ENCODE measurements around the gene MLF2. TPM values are rescaled to one million over a fixed set of nuclear protein-coding genes. Genes with fewer than 3 reads are reported as not detected.

Gene MLF2
- total RNA-seq, 2 experiments from 2014 or later = 142 to 144 TPM

DNA sequence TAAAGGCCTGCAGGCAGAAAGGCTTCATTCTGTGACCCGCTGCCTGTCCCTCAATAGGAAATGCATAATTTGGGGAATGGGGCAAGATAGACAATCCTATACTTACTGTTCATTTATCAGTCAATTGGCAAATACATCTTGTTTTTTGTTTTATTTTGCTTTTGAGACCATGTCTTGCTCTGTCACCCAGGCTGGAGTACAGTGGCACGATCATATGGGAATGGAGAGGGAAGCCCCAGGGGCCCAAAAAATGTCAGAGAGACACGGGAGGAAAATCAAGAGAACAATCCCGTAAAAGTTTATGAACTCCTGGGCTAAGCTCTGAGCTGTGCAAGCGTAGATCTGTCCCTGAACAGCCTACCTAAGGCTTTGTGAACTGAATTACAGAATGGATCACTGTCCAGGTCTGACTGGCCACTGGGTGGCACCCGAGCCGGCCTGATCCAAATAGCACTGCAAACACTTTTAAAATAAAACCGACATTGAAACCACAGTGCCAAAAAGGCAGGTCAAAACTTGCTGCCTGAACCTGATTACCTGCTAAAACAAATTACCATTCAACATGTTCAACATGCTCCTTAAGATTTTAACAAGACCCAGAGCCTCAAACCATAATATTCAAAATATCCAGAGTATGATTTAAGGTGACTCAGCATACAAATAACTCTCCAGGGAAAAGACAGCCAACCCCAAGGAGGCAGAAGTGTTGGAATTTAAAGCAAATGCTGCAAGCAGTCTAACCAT lies 17.3 kb downstream of the MLF2 start:
- peak; percentile 72 for DNase-seq
- ATAC-seq = peak; percentile 81
- peaks cover 6% of the 10 kb centered on the region for H3K4me1 Mint-ChIP-seq
- CTCF ChIA-PET = interaction anchor here (0.7 to 1.1 kb wide), 3 partner anchors 18 to 100 kb away, joined by 3 read pairs; no protein-coding TSS in a partner anchor
- intact Hi-C loops (cut with DNase I, micrococcal nuclease) = loop anchor here (1.0 kb wide), 2 partner anchors 44 to 90 kb away; no protein-coding TSS in a partner anchor
- H3K36me3 Mint-ChIP-seq (ENCODE audit: low read depth) = peaks cover 5% of the 10 kb centered on the region
- H3K4me3 Mint-ChIP-seq = no peak overlapping the region
- H3K9me3 Mint-ChIP-seq (ENCODE audit: low read depth) = no peaks in the 10 kb centered on the region
- POLR2A ChIA-PET = no interaction called here
- H3K27me3 Mint-ChIP-seq = no peaks in the 10 kb centered on the region
- no peak overlapping the region for H3K27ac Mint-ChIP-seq

- H3K27ac Mint-ChIP-seq = no peak overlapping the region
- intact Hi-C loops (cut with DNase I, micrococcal nuclease) = loop anchor here (1.0 kb wide), 2 partner anchors 45 to 91 kb away; no protein-coding TSS in a partner anchor
- DNase-seq = no peak
- no peak overlapping the region for H3K4me3 Mint-ChIP-seq
- no peaks in the 10 kb centered on the region for H3K27me3 Mint-ChIP-seq
- ChIA-PET CTCF (interaction anchor here (0.6 to 2.8 kb wide), 6 partner anchors 8 to 101 kb away, joined by 3 to 8 read pairs (median 3); partner anchors contain the start of genes COPS7A and MLF2), POLR2A (no interaction called here)
- peaks cover 12% of the 10 kb centered on the region for H3K36me3 Mint-ChIP-seq (ENCODE audit: low read depth)
- H3K9me3 Mint-ChIP-seq (ENCODE audit: low read depth) = no peaks in the 10 kb centered on the region
- no peak for ATAC-seq
- H3K4me1 Mint-ChIP-seq = peaks cover 6% of the 10 kb centered on the region
These were observed 18.2 kb downstream of the MLF2 start for GRCh38 chr12:6734506-6735387.

DNA sequence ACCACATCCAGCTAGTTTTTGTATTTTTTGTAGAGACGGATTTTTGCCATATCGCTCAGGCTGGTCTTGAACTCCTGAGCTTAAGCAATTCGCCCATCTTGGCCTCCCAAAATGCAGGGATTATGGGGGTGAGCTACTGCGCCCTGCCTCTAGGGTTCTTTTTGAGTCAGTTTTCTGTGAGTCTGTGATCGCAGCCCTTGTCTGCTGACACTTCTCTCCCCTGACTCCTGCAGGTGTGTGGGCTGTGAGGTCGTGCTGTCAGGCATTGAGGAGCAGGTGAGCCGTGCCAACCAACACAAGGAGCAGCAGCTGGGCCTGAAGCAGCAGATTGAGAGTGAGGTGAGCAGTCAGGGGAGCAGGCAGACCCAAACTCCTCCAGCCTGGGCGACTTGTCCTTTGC lies 22.8 kb downstream of the MLF2 start:
- H3K36me3 Mint-ChIP-seq (ENCODE audit: low read depth) = peaks cover 25% of the 10 kb centered on the region
- peaks cover 10% of the 10 kb centered on the region for H3K4me1 Mint-ChIP-seq
- H3K27me3 Mint-ChIP-seq = no peaks in the 10 kb centered on the region
- CTCF ChIA-PET = interaction anchor here (0.6 kb wide), 2 partner anchors 25 to 91 kb away, joined by 3 read pairs; no protein-coding TSS in a partner anchor
- H3K4me3 Mint-ChIP-seq = no peak overlapping the region
- no peak for ATAC-seq
- no peak overlapping the region for H3K27ac Mint-ChIP-seq
- intact Hi-C loops (cut with DNase I, micrococcal nuclease) = no loop called here
- H3K9me3 Mint-ChIP-seq (ENCODE audit: low read depth) = no peaks in the 10 kb centered on the region
- POLR2A ChIA-PET = no interaction called here
- no peak for DNase-seq

DNA sequence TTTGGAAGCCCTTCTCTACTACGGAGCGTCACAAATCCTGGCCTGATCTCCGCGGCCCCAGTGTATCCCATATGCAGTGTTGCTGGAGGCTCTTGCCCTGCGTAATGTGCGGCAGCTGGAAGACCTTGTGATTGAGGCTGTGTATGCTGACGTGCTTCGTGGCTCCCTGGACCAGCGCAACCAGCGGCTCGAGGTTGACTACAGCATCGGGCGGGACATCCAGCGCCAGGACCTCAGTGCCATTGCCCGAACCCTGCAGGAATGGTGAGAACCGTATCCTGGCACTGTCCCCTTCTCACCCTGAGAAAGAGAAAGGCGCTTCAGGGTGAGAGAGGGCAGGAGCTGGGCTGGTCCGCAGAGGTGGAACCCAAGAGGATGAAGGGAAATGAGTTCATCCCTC lies 23.8 kb downstream of the MLF2 start:
- Mint-ChIP-seq H3K4me3 (no peak overlapping the region), H3K4me1 (peaks cover 11% of the 10 kb centered on the region), H3K27me3 (no peaks in the 10 kb centered on the region), H3K36me3 (ENCODE audit: low read depth) (peaks cover 25% of the 10 kb centered on the region), H3K27ac (no peak overlapping the region), H3K9me3 (ENCODE audit: low read depth) (no peaks in the 10 kb centered on the region)
- ChIA-PET CTCF (interaction anchor here (0.7 to 1.0 kb wide), 2 partner anchors 86 to 105 kb away, joined by 3 read pairs; no protein-coding TSS in a partner anchor), POLR2A (no interaction called here)
- DNase-seq (no peak), ATAC-seq (no peak)
- intact Hi-C loops (cut with DNase I, micrococcal nuclease) = loop anchor here in 1 of 2 experiments (10.0 kb wide), 1 partner anchor 376 kb away; the partner anchor contains the start of gene C1RL

- ATAC-seq = no peak
- POLR2A ChIA-PET = interaction anchor here (0.7 to 2.8 kb wide), 4 partner anchors 36 to 157 kb away, joined by 3 to 18 read pairs (median 4); partner anchors contain the start of genes CDCA3, NOP2, SPSB2 and ZNF384
These were observed 27.6 kb downstream of the MLF2 start for GRCh38 chr12:6725350-6725749.

GRCh38 chr12:6724409-6724797 lies 28.5 kb downstream of the MLF2 start:
- intact Hi-C loops (cut with DNase I, micrococcal nuclease) = loop anchor here (1.0 to 10.0 kb wide), 14 partner anchors 29 to 465 kb away; partner anchors contain the start of genes ING4 (in 2 of the 2), USP5 (in 2 of the 2), ZNF384 (in 2 of the 2) and C1RL (in 1 of the 2)
- Mint-ChIP-seq H3K9me3 (ENCODE audit: low read depth) (no peaks in the 10 kb centered on the region), H3K36me3 (ENCODE audit: low read depth) (peaks cover 12% of the 10 kb centered on the region), H3K27me3 (no peaks in the 10 kb centered on the region), H3K27ac (peak overlapping the region; percentile 97), H3K4me3 (peak overlapping the region; percentile 80), H3K4me1 (peaks cover 18% of the 10 kb centered on the region)
- ChIA-PET CTCF (interaction anchor here (0.7 to 2.9 kb wide), 15 partner anchors 9 to 241 kb away, joined by 3 to 10 read pairs (median 5); partner anchors contain the start of genes CDCA3, MLF2 and USP5), POLR2A (interaction anchor here (0.6 to 2.8 kb wide), 16 partner anchors 8 to 1266 kb away, joined by 3 to 18 read pairs (median 4); partner anchors contain the start of genes C12orf57, MLF2, MRPL51 and NOP2)
- ATAC-seq = peak; percentile 42
- no peak for DNase-seq

More at GRCh38 chr12:6725350-6725749, 27.6 kb downstream of the MLF2 start:
- no peak for DNase-seq
- Mint-ChIP-seq H3K4me3 (peak overlapping the region; percentile 80), H3K27ac (peak overlapping the region; percentile 6), H3K4me1 (peaks cover 18% of the 10 kb centered on the region), H3K27me3 (no peaks in the 10 kb centered on the region), H3K36me3 (ENCODE audit: low read depth) (peaks cover 19% of the 10 kb centered on the region), H3K9me3 (ENCODE audit: low read depth) (no peaks in the 10 kb centered on the region)
- CTCF ChIA-PET = interaction anchor here (0.6 to 2.8 kb wide), 3 partner anchors 8 to 100 kb away, joined by 3 to 8 read pairs (median 7); no protein-coding TSS in a partner anchor
- intact Hi-C loops (cut with DNase I, micrococcal nuclease) = loop anchor here (2.0 to 10.0 kb wide), 2 partner anchors 63 to 379 kb away; partner anchors contain the start of genes C1RL (in 1 of the 2) and ING4 (in 1 of the 2)

DNA sequence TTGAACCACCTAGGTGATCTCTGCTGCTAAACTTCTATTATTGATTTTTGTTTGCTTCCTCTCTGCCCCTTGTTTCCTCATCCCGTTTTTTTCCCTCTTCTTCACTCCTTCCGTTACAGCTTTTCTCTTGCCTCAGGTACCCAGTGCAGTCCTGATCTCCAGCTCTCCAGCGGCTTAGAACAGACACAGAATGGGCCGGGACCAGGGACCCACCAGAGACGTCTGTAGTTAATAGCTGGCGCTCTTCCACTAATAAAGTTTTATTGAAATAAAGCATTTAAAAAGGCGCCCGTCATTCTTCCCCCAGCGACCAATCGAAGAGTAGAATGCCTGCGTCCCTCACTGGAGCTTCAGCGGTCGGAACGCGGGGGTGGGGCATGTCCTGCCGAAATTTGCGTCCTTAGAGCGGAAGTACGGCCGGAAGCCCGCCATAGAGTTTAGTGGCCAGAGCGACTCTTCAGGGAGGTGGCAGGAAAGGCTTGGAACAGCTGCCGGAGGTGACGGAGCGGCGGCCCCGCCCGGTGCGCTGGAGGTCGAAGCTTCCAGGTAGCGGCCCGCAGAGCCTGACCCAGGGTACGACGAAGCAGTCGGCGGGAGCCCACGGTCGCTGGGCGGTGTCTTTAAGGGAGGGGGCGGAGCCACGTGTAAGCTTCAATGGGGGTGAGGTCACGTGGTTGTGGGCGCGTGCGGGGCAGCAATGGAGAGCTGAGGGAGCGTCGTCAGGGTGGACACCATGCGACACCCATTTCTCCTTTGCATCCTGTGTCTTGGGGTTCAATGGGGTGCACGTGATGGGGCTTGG lies 29.1 kb downstream of the MLF2 start, which contains the start of gene COPS7A:
Gene COPS7A, plus strand, starts transcription at position 440 of the 802 bp plus-strand sequence. CDS start 611 bp downstream, outside the sequence.
- POLR2A ChIA-PET = interaction anchor here (0.6 to 2.8 kb wide), 17 partner anchors 9 to 1267 kb away, joined by 3 to 18 read pairs (median 4); partner anchors contain the start of genes C12orf57, MLF2, MRPL51 and NOP2
- peak within 1 kb of the TSS; percentile 97 for H3K27ac Mint-ChIP-seq
- H3K27me3 Mint-ChIP-seq = no peaks in the 10 kb centered on the region
- peaks cover 18% of the 10 kb centered on the region for H3K4me1 Mint-ChIP-seq
- ATAC-seq (peak; percentile 96), DNase-seq (peak; percentile 98)
- peak within 1 kb of the TSS; percentile 80 for H3K4me3 Mint-ChIP-seq
- CTCF ChIA-PET = interaction anchor here (0.6 to 2.9 kb wide), 25 partner anchors 10 to 242 kb away, joined by 3 to 11 read pairs (median 4); partner anchors contain the start of genes CDCA3, MLF2, SPSB2 and USP5
- no peaks in the 10 kb centered on the region for H3K9me3 Mint-ChIP-seq (ENCODE audit: low read depth)
- intact Hi-C loops (cut with DNase I, micrococcal nuclease) = loop anchor here (1.0 to 10.0 kb wide), 14 partner anchors 29 to 465 kb away; partner anchors contain the start of genes ING4 (in 2 of the 2), USP5 (in 2 of the 2), ZNF384 (in 2 of the 2) and C1RL (in 1 of the 2)
- H3K36me3 Mint-ChIP-seq (ENCODE audit: low read depth) = peaks cover 6% of the 10 kb centered on the region

GRCh38 chr12:6722863-6723262 lies 30.1 kb downstream of the MLF2 start:
- intact Hi-C loops (cut with DNase I, micrococcal nuclease) = loop anchor here (5.0 to 10.0 kb wide), 2 partner anchors 54 to 382 kb away; partner anchors contain the start of gene C1RL (in 1 of the 2)
- Mint-ChIP-seq H3K9me3 (ENCODE audit: low read depth) (no peaks in the 10 kb centered on the region), H3K27ac (peak overlapping the region; percentile 52), H3K27me3 (no peaks in the 10 kb centered on the region), H3K4me3 (peak overlapping the region; percentile 80), H3K36me3 (ENCODE audit: low read depth) (peaks cover 4% of the 10 kb centered on the region), H3K4me1 (peaks cover 18% of the 10 kb centered on the region)
- ATAC-seq (no peak), DNase-seq (no peak)
- ChIA-PET POLR2A (interaction anchor here (1.3 to 2.8 kb wide), 4 partner anchors 13 to 130 kb away, joined by 3 to 18 read pairs (median 12); partner anchors contain the start of genes USP5 and ZNF384), CTCF (interaction anchor here (0.7 to 2.9 kb wide), 12 partner anchors 9 to 215 kb away, joined by 3 to 11 read pairs (median 7); partner anchors contain the start of genes MLF2, SPSB2 and ZNF384)

DNA sequence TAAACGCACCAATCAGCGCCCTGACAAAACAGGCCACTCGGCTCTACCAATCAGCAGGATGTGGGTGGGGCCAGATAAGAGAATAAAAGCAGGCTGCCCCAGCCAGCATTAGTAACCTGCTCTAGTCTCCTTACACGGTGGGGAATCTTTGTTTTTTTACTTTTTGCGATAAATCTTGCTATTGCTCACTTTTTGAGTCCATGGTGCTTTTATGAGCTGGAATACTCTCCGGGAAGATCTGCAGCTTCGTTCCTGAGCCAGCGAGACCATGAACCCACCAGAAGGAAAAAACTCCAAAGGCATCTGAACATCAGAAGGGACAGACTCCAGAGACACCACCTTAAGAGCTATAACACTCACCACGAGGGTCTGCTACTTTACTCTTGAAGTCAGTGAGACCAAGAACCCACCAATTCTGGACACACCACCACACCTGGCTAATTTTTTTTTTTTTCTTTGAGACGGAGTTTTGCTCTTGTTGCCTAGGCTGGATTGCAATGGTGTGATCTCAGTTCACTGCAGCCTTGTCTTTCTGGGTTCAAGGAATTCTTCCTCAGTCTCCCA lies 36.0 kb downstream of the MLF2 start:
- Mint-ChIP-seq H3K4me3 (no peak overlapping the region), H3K36me3 (ENCODE audit: low read depth) (no peaks in the 10 kb centered on the region), H3K27me3 (peaks cover 2% of the 10 kb centered on the region), H3K4me1 (peaks cover 1% of the 10 kb centered on the region), H3K9me3 (ENCODE audit: low read depth) (no peaks in the 10 kb centered on the region), H3K27ac (no peak overlapping the region)
- DNase-seq = no peak
- POLR2A ChIA-PET = no interaction called here
- CTCF ChIA-PET = interaction anchor here (0.6 kb wide), 3 partner anchors 109 to 189 kb away, joined by 3 to 4 read pairs (median 3); no protein-coding TSS in a partner anchor
- no peak for ATAC-seq
- intact Hi-C loops (cut with DNase I, micrococcal nuclease) = no loop called here
